Stomach smooth muscle (tissue), 2 donors: Measurements from ENCODE around the gene DACT2.
"Not testable (repeated sequence)": the region's sequence is repeated elsewhere in the genome, so short reads cannot be mapped to it uniquely, and the experiment has no call there.

ENCODE experiments used
- H3K27ac ChIP-seq: one replicate; pipeline ENCODE4 v1.7.0; 2013; ENCODE audit warnings: mild to moderate bottlenecking, low read length, inconsistent platforms
- H3K27me3 ChIP-seq, 2 donors: one replicate each; pipeline ENCODE4 v1.7.0; 2013; ENCODE audit warnings: low read length in 2 of 2; ENCODE audit not compliant: insufficient read depth in 2 of 2, control insufficient read depth in 1 of 2
- H3K36me3 ChIP-seq, 2 donors: one replicate each; pipeline ENCODE4 v1.7.0; 2013; ENCODE audit warnings: low read length in 2 of 2; ENCODE audit not compliant: control insufficient read depth in 2 of 2, insufficient read depth in 2 of 2
- H3K4me1 ChIP-seq: one replicate; pipeline ENCODE4 v1.7.0; 2013; ENCODE audit warnings: low read length; ENCODE audit not compliant: control insufficient read depth, insufficient read depth
- H3K4me3 ChIP-seq, 2 donors: one replicate each; pipeline ENCODE4 v1.7.0; 2013; ENCODE audit warnings: low read length in 2 of 2
- H3K9ac ChIP-seq, 2 donors: one replicate each; pipeline ENCODE4 v1.7.0; 2013; ENCODE audit warnings: low read length in 2 of 2, mild to moderate bottlenecking in 1 of 2
- H3K9me3 ChIP-seq, 2 donors: one replicate each; pipeline ENCODE4 v1.7.0; 2013; ENCODE audit warnings: low read length in 2 of 2; ENCODE audit not compliant: control insufficient read depth in 2 of 2
- donor health status: healthy.
- donor health status: Pancreatic carcinoma.

The DACT2 gene

DNA sequence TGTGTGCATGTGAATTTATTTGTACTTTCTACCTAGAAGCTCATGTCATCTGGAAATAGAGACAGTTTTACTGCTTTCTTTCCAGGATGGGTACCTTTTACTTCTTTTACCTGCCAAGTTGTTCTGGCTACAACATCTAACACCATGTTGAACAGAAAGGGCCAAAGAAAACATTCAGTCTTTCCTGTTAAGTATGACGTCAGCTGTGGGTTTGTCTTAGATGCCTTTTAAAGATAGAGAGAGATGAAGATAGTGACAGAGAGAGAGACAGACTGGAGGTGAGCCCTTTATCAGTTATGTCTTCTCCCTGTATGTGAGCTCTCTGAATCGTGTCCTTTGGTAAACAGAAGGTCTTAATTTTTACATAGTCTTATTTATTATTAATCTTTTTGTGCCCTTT lies 3.4 kb upstream of the DACT2 start:
- Histone ChIP-seq H3K4me1 (peaks cover 5% of the 10 kb centered on the region), H3K27me3 (peaks cover 23 to 27% of the 10 kb centered on the region in 2 donors), H3K36me3 (no peaks in the 10 kb centered on the region), H3K9ac (no peak overlapping the region), H3K27ac (no peak overlapping the region), H3K4me3 (no peak overlapping the region), H3K9me3 (peaks cover 0 to 5% of the 10 kb centered on the region in 2 donors)

DNA sequence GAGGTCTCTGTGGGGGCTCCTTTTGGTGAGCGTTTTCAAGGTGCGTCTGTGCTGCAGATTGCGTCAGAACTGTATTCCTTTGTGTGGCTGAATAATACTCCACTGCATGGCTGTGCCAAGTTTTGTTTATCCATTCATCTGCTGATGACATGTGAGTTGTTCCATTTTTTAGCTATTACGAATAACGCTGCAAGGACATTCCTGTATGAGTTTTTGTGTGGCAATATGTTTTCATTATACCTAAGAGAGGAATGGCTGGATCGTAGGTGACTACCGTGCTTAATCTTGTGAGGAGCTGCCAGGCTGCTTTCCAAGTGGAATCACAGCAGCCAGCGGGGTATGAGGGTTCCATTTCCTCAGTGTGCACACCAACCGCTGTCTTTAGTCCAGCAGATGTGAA lies 1.1 kb upstream of the DACT2 start:
- Histone ChIP-seq H3K9me3 (peaks cover 0 to 5% of the 10 kb centered on the region in 2 donors), H3K9ac (no peak overlapping the region), H3K27ac (no peak overlapping the region), H3K4me1 (peaks cover 5% of the 10 kb centered on the region), H3K36me3 (no peaks in the 10 kb centered on the region), H3K4me3 (no peak overlapping the region), H3K27me3 (peaks cover 23% of the 10 kb centered on the region in 2 donors)

DNA sequence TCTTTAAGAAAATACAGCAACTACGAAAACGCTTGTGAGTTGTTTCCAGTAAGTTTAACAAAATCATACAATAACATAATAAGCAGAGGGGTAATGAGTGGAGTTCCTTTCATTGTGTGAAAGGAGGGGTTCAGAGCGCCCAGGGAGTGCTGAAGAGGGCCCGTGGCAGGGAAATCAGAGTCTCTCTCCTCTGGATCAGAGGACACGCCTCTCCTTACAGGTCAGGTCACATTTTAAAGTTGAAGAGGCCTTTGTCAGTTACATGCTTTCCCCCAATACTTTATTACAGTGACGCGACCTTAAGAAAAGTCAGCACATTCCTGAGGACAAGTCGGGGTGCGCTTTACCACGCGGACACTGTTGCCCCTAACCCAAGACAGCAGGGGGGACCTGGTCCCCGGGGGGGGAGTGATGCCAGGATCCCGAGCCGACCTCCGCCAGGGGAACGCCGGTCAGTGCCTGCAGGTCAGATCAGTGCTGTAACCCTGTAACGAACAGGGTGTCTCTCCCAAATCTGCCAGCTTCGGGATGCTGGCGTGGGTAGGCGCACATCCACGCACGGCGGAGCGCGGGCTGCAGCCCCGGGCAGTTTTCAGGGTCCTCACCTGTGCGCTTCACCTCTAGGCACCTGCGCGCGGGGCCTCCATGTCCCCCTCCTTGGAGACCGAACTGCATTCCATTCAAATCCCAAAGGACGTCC lies 848 bp downstream of the DACT2 start:
- no peaks in the 10 kb centered on the region for H3K36me3 ChIP-seq
- H3K27me3 ChIP-seq = peaks cover 23 to 30% of the 10 kb centered on the region in 2 donors
- peaks cover 0 to 5% of the 10 kb centered on the region in 2 donors for H3K9me3 ChIP-seq
- no peak overlapping the region for H3K4me3 ChIP-seq
- H3K27ac ChIP-seq = no peak overlapping the region
- no peak overlapping the region for H3K9ac ChIP-seq
- peaks cover 12% of the 10 kb centered on the region for H3K4me1 ChIP-seq

DNA sequence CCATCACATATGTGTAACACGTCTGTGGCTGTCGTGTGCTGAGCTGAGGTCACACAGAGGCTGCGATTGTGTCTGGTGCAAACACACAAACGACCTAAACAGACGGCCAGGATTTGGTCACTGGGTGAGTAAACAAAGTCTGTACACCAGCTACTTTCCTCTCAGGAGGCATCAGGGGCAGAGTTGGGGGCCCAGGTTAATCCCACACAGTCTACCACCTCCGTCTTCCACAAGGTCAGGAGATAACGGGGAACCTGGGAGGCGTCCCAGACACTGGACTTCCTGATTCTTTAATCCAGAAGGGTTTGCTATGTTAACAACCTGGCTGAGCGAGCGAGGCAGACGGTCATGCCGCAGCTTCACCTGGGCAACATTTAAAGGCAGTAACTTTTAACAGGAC lies 1.5 kb downstream of the DACT2 start:
- H3K4me1 ChIP-seq = peaks cover 12% of the 10 kb centered on the region
- H3K27ac ChIP-seq = no peak overlapping the region
- peaks cover 0 to 5% of the 10 kb centered on the region in 2 donors for H3K9me3 ChIP-seq
- no peak overlapping the region for H3K4me3 ChIP-seq
- peaks cover 23 to 30% of the 10 kb centered on the region in 2 donors for H3K27me3 ChIP-seq
- no peak overlapping the region for H3K9ac ChIP-seq
- no peaks in the 10 kb centered on the region for H3K36me3 ChIP-seq

DNA sequence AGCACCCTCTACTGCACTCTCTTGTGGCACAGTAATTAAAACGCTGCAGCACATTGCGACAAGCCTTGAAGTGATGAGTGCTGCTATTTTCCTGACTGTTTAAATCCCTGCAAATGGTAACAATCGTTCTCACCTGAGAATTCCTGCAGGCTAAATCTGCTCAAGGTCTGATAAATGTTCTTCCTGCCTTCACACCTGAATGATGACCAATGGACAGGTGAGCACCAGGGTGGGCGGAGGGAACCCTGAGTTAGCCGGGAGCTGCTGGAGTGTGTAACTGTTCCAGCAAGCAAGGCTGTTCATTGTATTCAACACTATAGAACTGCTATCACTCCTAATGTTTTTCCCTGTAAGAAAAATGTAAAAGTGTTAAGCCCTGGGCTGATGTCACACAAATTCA lies 4.0 kb downstream of the DACT2 start:
- peaks cover 12% of the 10 kb centered on the region for H3K4me1 ChIP-seq
- H3K27me3 ChIP-seq = peaks cover 18 to 22% of the 10 kb centered on the region in 2 donors
- no peak overlapping the region for H3K9ac ChIP-seq
- peaks cover 0 to 1% of the 10 kb centered on the region in 2 donors for H3K9me3 ChIP-seq
- no peaks in the 10 kb centered on the region for H3K36me3 ChIP-seq
- H3K4me3 ChIP-seq = no peak overlapping the region
- H3K27ac ChIP-seq = no peak overlapping the region

DNA sequence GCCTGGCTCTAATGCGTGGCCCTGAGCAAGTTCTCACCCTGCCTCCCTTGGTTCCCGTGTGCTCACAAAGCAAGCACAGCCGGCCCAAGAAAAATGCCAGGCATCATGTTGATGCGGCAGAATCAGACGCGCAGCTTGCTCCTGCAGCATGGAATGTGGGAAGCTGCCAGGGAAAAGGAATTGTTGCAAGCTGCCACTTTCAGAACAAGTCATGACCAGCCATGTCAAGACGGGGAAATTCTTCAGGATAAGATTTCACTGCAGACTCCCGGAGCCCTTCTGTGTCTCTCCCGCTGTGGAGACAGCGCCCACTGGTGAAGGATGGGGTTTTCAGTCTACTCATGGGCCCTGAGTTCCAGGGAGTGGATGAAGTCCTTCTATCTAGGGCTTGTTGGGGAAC lies 4.6 kb downstream of the DACT2 start:
- Histone ChIP-seq H3K27me3 (peaks cover 13 to 18% of the 10 kb centered on the region in 2 donors), H3K4me3 (no peak overlapping the region), H3K27ac (no peak overlapping the region), H3K36me3 (no peaks in the 10 kb centered on the region), H3K4me1 (peaks cover 12% of the 10 kb centered on the region), H3K9me3 (no peaks in the 10 kb centered on the region), H3K9ac (no peak overlapping the region)

DNA sequence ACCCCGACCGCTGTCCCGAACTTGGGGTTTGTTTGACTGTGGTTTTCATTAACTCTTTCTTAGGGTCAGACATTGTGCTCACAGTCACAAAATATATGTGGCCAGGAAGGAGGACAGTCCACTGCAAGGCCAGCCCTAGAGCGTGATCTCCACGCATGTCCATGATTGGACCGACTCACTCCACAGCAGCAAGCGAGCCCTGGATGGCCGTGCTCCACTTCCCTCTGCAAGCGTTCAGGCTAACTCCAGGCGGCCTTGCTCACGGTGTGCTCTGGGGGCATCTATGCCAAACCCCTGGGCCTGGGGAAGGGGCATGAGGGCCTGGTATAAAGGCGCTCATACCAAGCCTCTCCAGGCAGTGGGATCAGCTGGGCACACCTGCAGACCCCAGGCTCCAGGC lies 5.6 kb downstream of the DACT2 start:
- no peaks in the 10 kb centered on the region for H3K36me3 ChIP-seq
- no peak overlapping the region for H3K27ac ChIP-seq
- no peaks in the 10 kb centered on the region for H3K9me3 ChIP-seq
- H3K4me3 ChIP-seq = no peak overlapping the region
- H3K9ac ChIP-seq = no peak overlapping the region
- peaks cover 6 to 17% of the 10 kb centered on the region in 2 donors for H3K27me3 ChIP-seq
- peaks cover 7% of the 10 kb centered on the region for H3K4me1 ChIP-seq

DNA sequence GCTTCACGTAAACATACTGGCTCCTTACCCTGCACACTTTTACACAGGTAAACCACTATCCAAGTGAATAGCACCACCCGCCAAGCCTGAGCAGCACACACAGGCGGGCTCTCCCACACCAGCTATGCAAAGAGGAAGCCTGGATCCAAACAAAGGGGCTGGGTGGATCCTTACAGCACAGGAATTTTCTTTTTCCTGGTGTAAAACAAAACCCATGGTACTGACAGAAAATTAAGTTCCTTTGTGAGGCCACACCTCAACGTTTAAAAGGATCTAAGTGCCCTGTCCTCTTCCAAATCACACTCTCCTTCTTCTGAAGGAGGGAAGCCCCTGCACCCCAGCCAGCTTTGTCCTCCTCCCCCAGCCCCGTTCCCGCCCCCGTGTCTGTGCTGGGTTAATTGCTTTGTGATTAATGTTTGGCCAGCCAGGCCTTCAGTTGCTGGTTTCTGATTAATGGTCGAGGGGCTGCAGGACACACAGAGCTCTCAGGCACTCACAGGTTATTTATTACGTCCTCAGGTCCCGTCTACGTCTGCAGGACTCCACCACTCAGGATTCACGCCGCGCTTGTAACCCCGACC lies 6.1 kb downstream of the DACT2 start:
- Histone ChIP-seq H3K27me3 (peaks cover under 1 to 12% of the 10 kb centered on the region in 2 donors), H3K9ac (no peak overlapping the region), H3K4me3 (no peak overlapping the region), H3K9me3 (no peaks in the 10 kb centered on the region), H3K4me1 (peaks cover 7% of the 10 kb centered on the region), H3K36me3 (no peaks in the 10 kb centered on the region), H3K27ac (no peak overlapping the region)

DNA sequence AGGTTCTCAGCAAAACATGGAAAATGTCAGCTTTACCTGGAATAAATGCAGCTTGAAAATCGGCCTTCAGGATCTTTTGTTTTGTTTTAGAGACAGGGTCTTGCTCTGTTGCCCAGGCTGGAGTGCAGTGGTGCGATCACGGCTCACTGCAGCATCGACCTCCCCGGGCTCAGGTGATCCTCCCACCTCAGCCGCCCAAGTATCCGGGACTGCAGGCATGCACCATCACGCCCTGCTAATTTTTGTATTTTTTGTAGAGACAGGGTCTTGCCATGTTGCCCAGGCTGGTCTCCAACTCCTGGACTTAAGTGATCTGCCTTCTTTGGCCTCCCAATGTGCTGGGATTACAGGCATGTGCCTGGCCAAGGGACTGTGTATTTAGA lies 7.5 kb downstream of the DACT2 start:
- not testable (repeated sequence) for H3K4me3 ChIP-seq, H3K27ac ChIP-seq, H3K4me1 ChIP-seq, H3K9ac ChIP-seq, H3K27me3 ChIP-seq, H3K9me3 ChIP-seq, H3K36me3 ChIP-seq

DNA sequence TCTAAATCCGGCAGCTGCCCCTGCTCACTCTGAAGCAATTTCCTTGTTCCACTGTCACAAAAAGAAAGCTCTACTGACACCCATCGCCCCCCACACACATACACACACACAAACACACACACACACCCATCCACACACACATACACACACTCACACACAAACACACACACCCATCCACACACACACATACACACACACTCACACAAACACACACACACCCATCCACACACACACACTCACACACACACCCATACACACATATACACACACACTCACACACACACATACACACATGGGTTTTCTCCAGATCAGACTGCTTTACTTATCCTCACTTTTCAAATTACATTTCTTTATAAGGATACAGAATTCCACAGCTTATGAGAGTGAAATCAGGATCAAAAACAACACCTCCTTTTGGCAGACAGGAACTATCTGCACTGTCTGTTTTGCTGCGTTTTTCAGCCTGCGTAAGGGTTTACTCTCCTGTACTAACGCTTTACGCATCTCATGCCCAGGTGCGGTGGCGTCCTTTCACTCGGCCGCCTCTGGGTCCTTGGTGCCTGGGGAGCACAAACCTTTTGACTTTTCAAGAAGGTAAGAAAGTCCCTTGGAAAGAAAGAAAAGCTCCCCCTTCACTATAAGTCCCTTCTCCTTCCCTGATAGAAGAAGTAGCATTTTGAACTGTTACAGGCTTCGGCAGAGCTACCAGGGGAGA lies 8.0 kb downstream of the DACT2 start:
- no peak overlapping the region for H3K4me3 ChIP-seq
- H3K36me3 ChIP-seq = no peaks in the 10 kb centered on the region
- no peak overlapping the region for H3K27ac ChIP-seq
- peaks cover 7% of the 10 kb centered on the region for H3K4me1 ChIP-seq
- H3K9me3 ChIP-seq = no peaks in the 10 kb centered on the region
- H3K27me3 ChIP-seq = peaks cover 0 to 7% of the 10 kb centered on the region in 2 donors
- H3K9ac ChIP-seq = no peak overlapping the region

DNA sequence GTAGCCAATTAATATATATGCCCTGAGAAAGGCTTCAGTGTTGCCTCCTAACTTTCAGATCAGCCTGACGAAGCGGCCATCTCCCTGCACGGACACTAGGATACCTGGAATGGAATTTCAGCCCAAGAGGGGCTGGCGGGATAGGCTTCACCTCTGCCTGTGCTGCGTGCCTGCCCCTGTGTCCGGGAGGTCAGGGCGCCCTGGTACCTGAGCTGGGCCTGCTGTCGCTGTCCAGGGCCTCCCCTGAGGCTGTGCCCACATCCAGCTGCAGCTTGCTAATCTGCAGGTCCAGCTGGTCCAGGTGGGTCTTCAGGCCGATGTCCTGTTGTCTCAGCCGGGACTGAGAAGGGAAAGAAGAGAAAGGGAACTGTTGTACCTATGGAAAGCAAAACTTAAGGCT lies 8.6 kb downstream of the DACT2 start:
- H3K4me1 ChIP-seq = peaks cover 7% of the 10 kb centered on the region

More for the DNA sequence above, 8.6 kb downstream of the DACT2 start:
- Histone ChIP-seq H3K4me3 (no peak overlapping the region), H3K27me3 (peaks cover 0 to 7% of the 10 kb centered on the region in 2 donors), H3K36me3 (no peaks in the 10 kb centered on the region), H3K9me3 (no peaks in the 10 kb centered on the region), H3K9ac (no peak overlapping the region), H3K27ac (no peak overlapping the region)
